Activated B cell treated with CpG ODN at 0.5 μM for 24 hours (primary cell): ENCODE data around the gene POP4. TPM values are rescaled to one million over a fixed set of nuclear protein-coding genes. Genes with fewer than 3 reads are reported as not detected.

Source experiments
- ATAC-seq: fragments of 200-7000 bp; cut with Tn5 transposase; one replicate; pipeline ENCODE4 v1.10.0; 2021; ENCODE audit warnings: low read depth, mild to moderate bottlenecking, moderate library complexity
- CTCF ChIA-PET: fragments of 350-600 bp; sonication (Branson Sonifier 250); formaldehyde crosslinking; loops from one replicate; lab custom pipeline; 2021; ENCODE audit warnings: antibody characterized with exemption; lab: Charles Lee
- POLR2A ChIA-PET: fragments of 350-600 bp; sonication (Branson Sonifier 250); formaldehyde crosslinking; loops from one replicate; lab custom pipeline; 2021; ENCODE audit warnings: antibody characterized with exemption; lab: Charles Lee
- DNase-seq: peaks from one replicate; pipeline ENCODE4 v3.0.0; 2022
- H3K27ac Mint-ChIP-seq: one replicate; pipeline ENCODE4 v1.8.0; 2020; ENCODE audit warnings: mixed read lengths
- H3K27me3 Mint-ChIP-seq: one replicate; pipeline ENCODE4 v1.8.0; 2021; ENCODE audit warnings: mixed read lengths
- H3K36me3 Mint-ChIP-seq: one replicate; pipeline ENCODE4 v1.8.0; 2021; ENCODE audit warnings: low read depth, mixed read lengths
- H3K4me1 Mint-ChIP-seq: one replicate; pipeline ENCODE4 v1.8.0; 2021; ENCODE audit warnings: mixed read lengths
- H3K4me3 Mint-ChIP-seq: one replicate; pipeline ENCODE4 v1.8.0; 2020; ENCODE audit warnings: mild to moderate bottlenecking, mixed read lengths
- H3K9me3 Mint-ChIP-seq: one replicate; pipeline ENCODE4 v1.8.0; 2020; ENCODE audit warnings: mixed read lengths
- CTCF ChIP-seq: fragments of 200-600 bp; IDR thresholded peaks from one replicate; pipeline ENCODE4 v1.8.0; 2022; ENCODE audit warnings: antibody characterized with exemption, mild to moderate bottlenecking
- intact Hi-C: fragments of 100-400 bp; cut with micrococcal nuclease; formaldehyde crosslinking; loops from one replicate; pipeline ENCODE4 v1.15.1; 2024
- total RNA-seq: library from RNA; stranded (reverse); gene quantifications from 2 replicates; pipeline ENCODE4 v1.2.3, GENCODE V29; 2022

The POP4 gene
- total RNA-seq, 1 donor from 2014 or later, result 74.5 TPM

- CTCF ChIA-PET, result no interaction called here
- Mint-ChIP-seq H3K36me3 (no peaks in the 10 kb centered on the region), H3K4me3 (no peak overlapping the region), H3K9me3 (peaks cover 7% of the 10 kb centered on the region), H3K27me3 (peaks cover 35% of the 10 kb centered on the region), H3K27ac (no peak overlapping the region), H3K4me1 (peaks cover 10% of the 10 kb centered on the region)
- no peak for DNase-seq
- TF ChIP-seq CTCF, result no peak
- POLR2A ChIA-PET, result no interaction called here
- no peak for ATAC-seq
- intact Hi-C loops, result no loop called here
Observed at GRCh38 chr19:29578349-29578748, 27.7 kb upstream of the POP4 start.

GRCh38 chr19:29579308-29579910, 26.7 kb upstream of the POP4 start:
- Mint-ChIP-seq H3K4me3 (no peak overlapping the region), H3K27me3 (peaks cover 35% of the 10 kb centered on the region), H3K27ac (no peak overlapping the region), H3K9me3 (peaks cover 7% of the 10 kb centered on the region), H3K4me1 (peaks cover 10% of the 10 kb centered on the region), H3K36me3 (no peaks in the 10 kb centered on the region)
- ChIA-PET CTCF (no interaction called here), POLR2A (no interaction called here)
- ATAC-seq (no peak), DNase-seq (no peak)
- intact Hi-C loops, result no loop called here
- TF ChIP-seq CTCF, result no peak

- intact Hi-C loops, result no loop called here
- H3K36me3 Mint-ChIP-seq, result no peaks in the 10 kb centered on the region
- TF ChIP-seq CTCF, result no peak
- H3K4me1 Mint-ChIP-seq, result peaks cover 4% of the 10 kb centered on the region
- H3K9me3 Mint-ChIP-seq, result peaks cover 7% of the 10 kb centered on the region
- no peak overlapping the region for H3K4me3 Mint-ChIP-seq
- ChIA-PET CTCF (no interaction called here), POLR2A (no interaction called here)
- H3K27me3 Mint-ChIP-seq, result peaks cover 29% of the 10 kb centered on the region
- H3K27ac Mint-ChIP-seq, result no peak overlapping the region
- ATAC-seq (no peak), DNase-seq (no peak)
Observed at GRCh38 chr19:29581398-29581797, 24.7 kb upstream of the POP4 start.

GRCh38 chr19:29583196-29583999, 22.7 kb upstream of the POP4 start:
- ATAC-seq (no peak), DNase-seq (no peak)
- TF ChIP-seq CTCF, result no peak
- Mint-ChIP-seq H3K9me3 (peaks cover 7% of the 10 kb centered on the region), H3K27me3 (peaks cover 34% of the 10 kb centered on the region), H3K4me1 (no peaks in the 10 kb centered on the region), H3K4me3 (no peak overlapping the region), H3K36me3 (no peaks in the 10 kb centered on the region), H3K27ac (no peak overlapping the region)
- ChIA-PET POLR2A (no interaction called here), CTCF (no interaction called here)
- intact Hi-C loops, result no loop called here

GRCh38 chr19:29586401-29586800, 19.7 kb upstream of the POP4 start:
- ATAC-seq, result no peak
- Mint-ChIP-seq H3K27me3 (peaks cover 29% of the 10 kb centered on the region), H3K4me3 (no peak overlapping the region), H3K36me3 (no peaks in the 10 kb centered on the region), H3K9me3 (peaks cover 7% of the 10 kb centered on the region), H3K27ac (no peak overlapping the region), H3K4me1 (no peaks in the 10 kb centered on the region)
- ChIA-PET CTCF (no interaction called here), POLR2A (no interaction called here)
- no peak for DNase-seq
- intact Hi-C loops, result no loop called here
- no peak for TF ChIP-seq CTCF
